GM23338 (cell line): ENCODE measurements around the gene NEK3. TPM values are rescaled to one million over a fixed set of nuclear protein-coding genes. Genes with fewer than 3 reads are reported as not detected.

ENCODE experiments used
- ATAC-seq: fragments of 200-7000 bp; cut with Tn5 transposase; 3 replicates; pipeline ENCODE4 v1.9.1; 2020
- DNase-seq: peaks from one replicate; pipeline ENCODE4 v3.0.0-alpha.2; 2015; ENCODE audit warnings: low spot score
- H2AFZ ChIP-seq: fragments of 200-600 bp; sonication (generic); 2 replicates; pipeline ENCODE4 v1.8.0; 2016; ENCODE audit warnings: antibody characterized with exemption, mild to moderate bottlenecking, moderate library complexity
- H3F3A ChIP-seq: fragments of 200-600 bp; sonication (generic); replicated peaks from 2 replicates; pipeline ENCODE4 v1.8.0; 2017; ENCODE audit warnings: antibody characterized with exemption, mixed run types, low read depth
- H3K27ac ChIP-seq: fragments of 200-600 bp; sonication (generic); 2 replicates; pipeline ENCODE4 v1.6.1; 2016; ENCODE audit warnings: low read depth
- H3K27me3 ChIP-seq: fragments of 200-600 bp; sonication (generic); 2 replicates; pipeline ENCODE4 v1.8.0; 2016; ENCODE audit warnings: mild to moderate bottlenecking, mixed run types, moderate library complexity; ENCODE audit not compliant: insufficient read depth
- H3K36me3 ChIP-seq: fragments of 200-600 bp; sonication (generic); 2 replicates; pipeline ENCODE4 v1.8.0; 2016; ENCODE audit warnings: mild to moderate bottlenecking; ENCODE audit not compliant: insufficient read depth
- H3K4me1 ChIP-seq: fragments of 200-600 bp; sonication (generic); 2 replicates; pipeline ENCODE4 v1.8.0; 2016; ENCODE audit warnings: mild to moderate bottlenecking, moderate library complexity; ENCODE audit not compliant: insufficient read depth
- H3K4me2 ChIP-seq: fragments of 200-600 bp; sonication (generic); 2 replicates; pipeline ENCODE4 v1.7.1; 2017; ENCODE audit warnings: mixed run types
- H3K4me3 ChIP-seq: fragments of 200-600 bp; sonication (generic); 2 replicates; pipeline ENCODE4 v1.6.1; 2016; ENCODE audit warnings: mixed run types
- H3K79me2 ChIP-seq: fragments of 200-600 bp; sonication (generic); replicated peaks from 2 replicates; pipeline ENCODE4 v1.8.0; 2017; ENCODE audit warnings: mild to moderate bottlenecking; ENCODE audit not compliant: insufficient read depth
- H3K9me2 ChIP-seq: fragments of 200-600 bp; sonication (generic); 2 replicates; pipeline ENCODE4 v1.8.0; 2017; ENCODE audit not compliant: insufficient read depth
- H4K20me1 ChIP-seq: fragments of 200-600 bp; sonication (generic); replicated peaks from 2 replicates; pipeline ENCODE4 v1.8.0; 2017; ENCODE audit warnings: mild to moderate bottlenecking; ENCODE audit not compliant: insufficient read depth
- H3K27ac Mint-ChIP-seq: 2 replicates; pipeline ENCODE4 v1.8.0; 2020; ENCODE audit warnings: inconsistent platforms, mild to moderate bottlenecking, moderate library complexity, mixed read lengths
- H3K27me3 Mint-ChIP-seq: 3 replicates; pipeline ENCODE4 v1.8.0; 2022; ENCODE audit warnings: low read depth, mild to moderate bottlenecking, moderate library complexity, mixed read lengths, inconsistent platforms; ENCODE audit not compliant: insufficient read depth, poor library complexity
- H3K36me3 Mint-ChIP-seq: 3 replicates; pipeline ENCODE4 v1.8.0; 2021; ENCODE audit warnings: low read depth, mild to moderate bottlenecking, inconsistent platforms, moderate library complexity, mixed read lengths
- H3K4me1 Mint-ChIP-seq: 3 replicates; pipeline ENCODE4 v1.8.0; 2020; ENCODE audit warnings: mild to moderate bottlenecking, inconsistent platforms, mixed read lengths
- H3K4me3 Mint-ChIP-seq: 3 replicates; pipeline ENCODE4 v1.8.0; 2021; ENCODE audit warnings: moderate library complexity, mild to moderate bottlenecking, inconsistent platforms, mixed read lengths
- H3K9me3 Mint-ChIP-seq: 3 replicates; pipeline ENCODE4 v1.8.0; 2020; ENCODE audit warnings: moderate library complexity, mild to moderate bottlenecking, inconsistent platforms, mixed read lengths
- CTCF ChIP-seq, 2 experiments: fragments of 200-600 bp in 1 of 2; sonication (generic) in 1 of 2; conservative IDR thresholded peaks; 2 replicates each; pipeline versions ENCODE4 v1.5.1 to v1.6.1; 2016 to 2017; ENCODE audit warnings: antibody characterized with exemption in 2 of 2, low read depth in 2 of 2, mild to moderate bottlenecking in 2 of 2, moderate library complexity in 1 of 2
- EZH2 ChIP-seq: fragments of 200-600 bp; sonication (generic); IDR thresholded peaks from one replicate; pipeline ENCODE4 v1.8.0; 2017; ENCODE audit warnings: antibody characterized with exemption, mild to moderate bottlenecking, low read depth; ENCODE audit not compliant: unreplicated experiment
- EZH2phosphoT487 ChIP-seq: fragments of 200-600 bp; sonication (generic); IDR thresholded peaks from one replicate; pipeline ENCODE4 v1.8.1; 2018; ENCODE audit warnings: antibody characterized with exemption; ENCODE audit not compliant: unreplicated experiment
- JUNB ChIP-seq: IDR thresholded peaks from one replicate; pipeline ENCODE4 v1.6.1; 2016; ENCODE audit warnings: antibody characterized with exemption; ENCODE audit not compliant: unreplicated experiment
- POLR2AphosphoS5 ChIP-seq: IDR thresholded peaks from 2 replicates; pipeline ENCODE4 v1.6.1; 2016; ENCODE audit warnings: antibody characterized with exemption, low read depth
- STAT1 ChIP-seq: IDR thresholded peaks from one replicate; pipeline ENCODE4 v1.6.1; 2016; ENCODE audit warnings: antibody characterized with exemption; ENCODE audit not compliant: unreplicated experiment
- ZNF114 ChIP-seq: fragments of 250-450 bp; sonication (Bioruptor Pico); IDR thresholded peaks from 2 replicates; pipeline ENCODE4 v1.5.0; 2020; ENCODE audit warnings: mild to moderate bottlenecking, moderate library complexity
- ZNF331 ChIP-seq: fragments of 250-450 bp; sonication (Bioruptor Pico); IDR thresholded peaks from 2 replicates; pipeline ENCODE4 v1.5.0; 2020; ENCODE audit warnings: low read depth, mild to moderate bottlenecking, moderate library complexity
- ZNF462 ChIP-seq: fragments of 250-450 bp; sonication (Bioruptor Pico); IDR thresholded peaks from 2 replicates; pipeline ENCODE4 v1.5.0; 2020; ENCODE audit warnings: mild to moderate bottlenecking, moderate library complexity
- polyA plus RNA-seq: library from polyadenylated mRNA; unstranded; fragments of >200 nt; fragmentation: Nextera tagmentation; extraction: Ambion mirVana; gene quantifications from 2 replicates; pipeline ENCODE4 v1.2.1, GENCODE V29; 2016
- total RNA-seq: library from RNA; depleted of rRNA; stranded (reverse); fragments of >200 nt; shearing (Covaris generic); gene quantifications from 2 replicates; pipeline ENCODE4 v1.2.3, GENCODE V29; 2014
- TF ChIP-seq, protein P1 (sequence below): IDR thresholded peaks from one replicate; pipeline ENCODE4 v1.6.1; 2018; ENCODE audit warnings: antibody characterized with exemption; ENCODE audit not compliant: unreplicated experiment

NEK3 gene
- total and polyA plus RNA-seq, 2 experiments from 2014 or later: 26.7 to 26.8 TPM

DNA sequence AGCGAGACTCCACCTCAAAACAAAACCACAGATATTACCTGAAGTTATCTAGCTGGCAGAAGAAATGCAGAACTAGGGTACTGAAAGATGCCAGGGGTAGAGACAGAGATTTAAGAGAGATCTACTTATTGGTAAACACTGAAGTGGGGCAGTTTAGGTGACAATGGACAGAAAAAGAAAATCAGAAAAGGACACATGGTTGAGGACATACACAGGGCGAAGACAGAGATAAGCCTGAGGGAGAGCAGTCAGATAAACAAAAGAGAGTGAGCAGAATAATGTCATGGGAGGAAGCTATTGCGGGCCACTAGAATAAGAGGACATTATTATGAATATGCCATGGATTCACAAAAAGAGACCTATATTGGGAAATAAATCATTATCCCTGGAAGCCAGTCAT lies 33.9 kb downstream of the NEK3 start (continued):
- TF ChIP-seq ZNF462: no peak
- TF ChIP-seq JUNB: no peak
- TF ChIP-seq ZNF114 (CRISPR knock-in tag): no peak

- H3K4me1 ChIP-seq: no peaks in the 10 kb centered on the region
- no peak overlapping the region for H3K4me2 ChIP-seq
- no peaks in the 10 kb centered on the region for H4K20me1 ChIP-seq
- H3K79me2 ChIP-seq: no peaks in the 10 kb centered on the region
- peaks cover 2% of the 10 kb centered on the region for H3K27me3 Mint-ChIP-seq
- DNase-seq (no peak), ATAC-seq (no peak; the same call in 2 of the 3 replicates)
- H3K27ac Mint-ChIP-seq: no peak overlapping the region
- no peaks in the 10 kb centered on the region for H3K9me2 ChIP-seq
- no peak overlapping the region for H2AFZ ChIP-seq
- no peaks in the 10 kb centered on the region for H3K9me3 Mint-ChIP-seq
- H3F3A ChIP-seq: no peaks in the 10 kb centered on the region
- no peaks in the 10 kb centered on the region for H3K4me1 Mint-ChIP-seq
- H3K36me3 ChIP-seq: no peaks in the 10 kb centered on the region
- H3K4me3 ChIP-seq: no peak overlapping the region
- H3K27me3 ChIP-seq: no peaks in the 10 kb centered on the region
- no peak overlapping the region for H3K4me3 Mint-ChIP-seq
- no peaks in the 10 kb centered on the region for H3K36me3 Mint-ChIP-seq
- H3K27ac ChIP-seq: no peak overlapping the region
- TF ChIP-seq STAT1 (no peak), EZH2 (no peak), CTCF (conservative IDR thresholded peaks at IDR 0.05; ENCODE audit: low read depth in 2 of 2) (no peak), POLR2AphosphoS5 (no peak), EZH2phosphoT487 (no peak), ZNF331 (CRISPR knock-in tag) (no peak), ZNF114 (CRISPR knock-in tag) (no peak)
- TF ChIP-seq, protein P1, sequence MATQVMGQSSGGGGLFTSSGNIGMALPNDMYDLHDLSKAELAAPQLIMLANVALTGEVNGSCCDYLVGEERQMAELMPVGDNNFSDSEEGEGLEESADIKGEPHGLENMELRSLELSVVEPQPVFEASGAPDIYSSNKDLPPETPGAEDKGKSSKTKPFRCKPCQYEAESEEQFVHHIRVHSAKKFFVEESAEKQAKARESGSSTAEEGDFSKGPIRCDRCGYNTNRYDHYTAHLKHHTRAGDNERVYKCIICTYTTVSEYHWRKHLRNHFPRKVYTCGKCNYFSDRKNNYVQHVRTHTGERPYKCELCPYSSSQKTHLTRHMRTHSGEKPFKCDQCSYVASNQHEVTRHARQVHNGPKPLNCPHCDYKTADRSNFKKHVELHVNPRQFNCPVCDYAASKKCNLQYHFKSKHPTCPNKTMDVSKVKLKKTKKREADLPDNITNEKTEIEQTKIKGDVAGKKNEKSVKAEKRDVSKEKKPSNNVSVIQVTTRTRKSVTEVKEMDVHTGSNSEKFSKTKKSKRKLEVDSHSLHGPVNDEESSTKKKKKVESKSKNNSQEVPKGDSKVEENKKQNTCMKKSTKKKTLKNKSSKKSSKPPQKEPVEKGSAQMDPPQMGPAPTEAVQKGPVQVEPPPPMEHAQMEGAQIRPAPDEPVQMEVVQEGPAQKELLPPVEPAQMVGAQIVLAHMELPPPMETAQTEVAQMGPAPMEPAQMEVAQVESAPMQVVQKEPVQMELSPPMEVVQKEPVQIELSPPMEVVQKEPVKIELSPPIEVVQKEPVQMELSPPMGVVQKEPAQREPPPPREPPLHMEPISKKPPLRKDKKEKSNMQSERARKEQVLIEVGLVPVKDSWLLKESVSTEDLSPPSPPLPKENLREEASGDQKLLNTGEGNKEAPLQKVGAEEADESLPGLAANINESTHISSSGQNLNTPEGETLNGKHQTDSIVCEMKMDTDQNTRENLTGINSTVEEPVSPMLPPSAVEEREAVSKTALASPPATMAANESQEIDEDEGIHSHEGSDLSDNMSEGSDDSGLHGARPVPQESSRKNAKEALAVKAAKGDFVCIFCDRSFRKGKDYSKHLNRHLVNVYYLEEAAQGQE: no peak
Observed at GRCh38 chr13:52118595-52118994, 40.8 kb downstream of the NEK3 start.
